Peyer's patch (tissue), 4 donors: ENCODE data around the gene CAMK2D.

Source experiments
- CTCF ChIP-seq, 6 experiments: fragments of 450-650 bp in 4 of 6; fragments of 200-600 bp in 2 of 6; sonication (generic) in 1 of 6; IDR thresholded peaks; one replicate each; pipeline ENCODE4 v1.5.1; 2017 to 2019; ENCODE audit warnings: antibody characterized with exemption in 6 of 6, mild to moderate bottlenecking in 3 of 6, moderate library complexity in 1 of 6
- POLR2A ChIP-seq, 2 donors: fragments of 450-650 bp; IDR thresholded peaks; one replicate each; pipeline ENCODE4 v1.5.1; 2017; ENCODE audit warnings: antibody characterized with exemption in 2 of 2, mild to moderate bottlenecking in 2 of 2, moderate library complexity in 2 of 2

DNA sequence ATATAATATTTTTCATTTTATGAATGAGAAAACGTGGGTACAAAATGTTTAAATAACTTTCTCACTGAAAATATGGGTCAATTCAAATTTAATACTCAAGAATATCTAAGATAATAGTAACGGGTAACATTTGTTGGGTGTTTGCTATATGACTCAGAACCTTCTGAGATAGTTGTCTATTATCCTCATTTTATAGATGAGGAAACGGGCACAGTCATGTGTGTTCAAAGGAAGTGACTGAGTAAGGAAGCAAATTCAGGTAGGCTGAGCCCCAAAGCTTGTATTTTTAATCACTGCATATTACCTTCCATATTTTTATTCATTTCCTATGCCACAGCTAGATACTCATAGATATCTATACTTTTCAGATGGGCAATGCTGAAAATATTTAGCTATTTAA lies 12.2 kb upstream of the CAMK2D start:
- TF ChIP-seq CTCF (IDR thresholded peaks at IDR 0.05): no peak
- TF ChIP-seq POLR2A (IDR thresholded peaks at IDR 0.05): no peak
